HuH-7.5 (cell line): ENCODE results near the gene IMMP2L.

Experiments
- DNase-seq: peaks from one replicate; pipeline ENCODE4 v3.0.0; 2011; ENCODE audit warnings: low spot score

IMMP2L gene

DNA sequence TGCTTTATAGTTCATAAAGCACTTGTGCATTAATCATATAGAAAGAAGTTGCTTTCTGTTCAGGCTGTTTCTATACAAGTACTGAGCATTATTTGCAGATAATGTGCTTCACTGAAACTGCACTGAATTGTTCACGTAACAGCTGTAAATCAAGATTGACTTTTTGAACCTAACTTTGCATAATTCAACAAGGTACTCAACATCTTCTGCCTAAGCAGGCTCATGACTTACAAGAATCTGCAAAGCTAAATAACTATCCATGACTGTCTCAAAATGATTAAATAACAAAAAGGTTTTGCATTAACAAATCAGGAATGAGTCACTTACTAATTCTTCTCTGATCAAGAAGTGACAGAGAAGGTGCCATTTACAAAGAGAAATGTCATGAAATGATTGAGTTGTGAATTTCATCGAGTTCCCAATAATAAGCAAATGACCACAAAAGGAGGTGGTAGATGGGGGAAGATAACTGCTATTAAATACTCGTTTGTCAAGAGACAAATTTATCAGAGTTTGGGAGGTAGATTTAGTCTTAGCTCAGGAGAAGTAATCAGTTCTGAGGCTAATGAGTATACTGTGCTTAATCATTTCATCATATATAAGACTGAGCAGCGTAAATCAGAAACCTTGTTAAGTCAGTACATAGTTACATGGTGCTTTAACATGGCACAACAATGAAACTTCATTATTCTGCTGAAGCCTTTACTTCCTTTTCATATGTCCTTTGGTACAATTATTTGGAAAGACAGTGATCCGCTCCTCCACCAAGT, 632.6 kb downstream of the IMMP2L start:
- no peak for DNase-seq

DNA sequence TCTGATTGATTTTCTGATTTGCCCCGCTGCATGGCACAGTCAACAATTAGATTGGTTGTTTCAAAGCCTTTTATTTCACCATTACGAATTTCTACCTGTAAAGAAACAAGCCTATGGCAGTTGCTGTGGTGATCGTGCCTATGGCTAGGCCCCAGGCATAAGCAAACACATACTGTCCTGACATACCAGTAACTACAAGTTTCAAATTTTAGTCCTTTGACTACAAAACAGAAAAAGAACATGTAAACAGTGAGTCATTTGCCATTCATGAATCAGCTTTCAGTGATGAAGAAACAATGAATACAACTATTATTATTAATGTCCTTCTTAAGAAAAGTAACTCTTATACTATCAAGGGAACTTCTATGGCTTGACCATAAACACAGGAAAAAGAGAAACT, 639.4 kb downstream of the IMMP2L start:
- DNase-seq = no peak

- DNase-seq = no peak
These were observed 640.6 kb downstream of the IMMP2L start for GRCh38 chr7:110921595-110922151.

DNA sequence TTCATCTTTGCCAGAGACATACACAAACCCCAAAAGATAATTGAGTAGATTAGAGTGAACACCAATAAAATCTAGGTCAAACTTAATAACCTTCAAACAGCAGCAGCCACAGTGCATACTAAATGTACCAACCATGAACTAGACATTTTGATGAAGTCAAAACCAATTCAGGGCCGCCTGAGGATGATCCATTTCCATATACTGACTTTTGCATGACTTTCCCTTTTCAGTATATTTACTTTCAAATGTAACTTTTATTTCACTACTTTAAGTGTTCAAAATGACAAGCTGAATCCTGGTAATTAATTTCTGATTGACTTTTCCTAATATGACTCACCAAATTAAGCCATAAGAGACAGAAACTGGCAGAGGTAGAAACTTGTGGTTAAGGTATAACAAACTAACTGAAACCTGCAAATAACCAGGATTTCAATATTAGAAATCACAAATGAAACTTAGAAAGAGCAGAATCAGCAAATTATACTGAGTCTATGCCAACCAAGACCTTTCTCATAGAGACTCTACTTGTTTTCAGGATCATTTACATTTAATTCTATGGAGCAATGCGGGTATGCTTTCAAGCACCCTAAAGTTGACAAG, 643.2 kb downstream of the IMMP2L start:
- no peak for DNase-seq

DNA sequence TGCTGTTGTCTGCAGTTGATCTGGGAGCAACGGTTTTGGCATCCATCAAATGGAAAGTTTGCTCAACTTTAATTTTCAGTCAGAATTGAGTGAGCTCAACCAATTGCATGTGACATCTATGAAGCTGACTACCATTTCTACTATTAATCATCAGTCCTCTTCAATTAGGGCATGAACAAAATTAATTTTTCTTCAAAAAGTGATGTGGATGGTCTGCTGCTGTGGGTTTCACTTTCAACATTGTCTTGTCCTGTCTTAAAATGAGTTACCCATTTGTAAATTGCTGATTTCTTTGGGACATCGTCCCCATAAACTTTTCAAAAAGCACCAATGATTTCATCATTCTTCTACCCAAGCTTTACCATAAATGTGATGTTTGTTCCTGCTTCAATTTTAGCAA, 648.0 kb downstream of the IMMP2L start:
- DNase-seq = no peak

DNA sequence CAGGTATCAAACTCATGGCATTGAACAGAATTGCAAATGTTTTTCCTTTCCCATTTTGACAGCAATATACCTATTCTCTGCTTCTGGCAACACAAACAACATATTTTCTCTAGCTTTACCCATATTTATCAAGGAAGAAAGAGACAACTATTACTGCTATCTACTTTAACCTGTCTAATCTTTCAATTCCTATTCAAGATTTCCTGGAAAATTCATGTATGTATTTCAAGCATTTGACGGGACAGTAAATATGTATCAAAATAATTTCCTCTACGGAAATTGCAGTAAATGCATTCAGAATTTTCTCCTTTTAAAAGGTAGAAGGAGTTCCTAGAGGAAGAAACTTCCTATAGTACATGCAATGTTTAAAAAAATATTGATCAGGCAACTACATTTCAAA, 650.7 kb downstream of the IMMP2L start:
- DNase-seq = no peak

GRCh38 chr7:110909117-110909516, 653.2 kb downstream of the IMMP2L start:
- DNase-seq = no peak

- DNase-seq = no peak
These were observed 656.3 kb downstream of the IMMP2L start for GRCh38 chr7:110905773-110906566.

- no peak for DNase-seq
These were observed 663.8 kb downstream of the IMMP2L start for GRCh38 chr7:110898516-110898915.

- no peak for DNase-seq
These were observed 664.8 kb downstream of the IMMP2L start for GRCh38 chr7:110897538-110897937.

GRCh38 chr7:110894111-110894510, 668.2 kb downstream of the IMMP2L start:
- no peak for DNase-seq

DNA sequence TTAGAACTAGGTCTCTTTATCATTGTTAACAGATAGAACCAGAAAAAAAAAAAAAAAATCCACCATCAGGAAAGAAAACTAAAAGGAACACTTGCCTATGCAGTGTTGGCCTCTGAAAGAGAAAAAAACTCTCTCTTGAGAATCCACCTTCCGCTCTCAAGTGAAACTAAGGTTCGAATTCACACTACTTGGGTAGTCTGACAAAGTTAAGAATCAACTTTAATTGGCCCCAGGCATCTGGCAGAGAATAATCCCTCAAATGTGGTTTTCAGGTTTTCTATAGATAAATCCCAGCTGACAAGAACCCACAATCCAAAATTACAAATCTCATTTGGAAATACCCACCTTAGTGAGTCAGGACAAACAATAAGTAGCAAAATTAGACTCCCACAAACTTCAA, 671.1 kb downstream of the IMMP2L start:
- DNase-seq = no peak

GRCh38 chr7:110890101-110890500, 672.2 kb downstream of the IMMP2L start:
- no peak for DNase-seq

- no peak for DNase-seq
These were observed 673.0 kb downstream of the IMMP2L start for GRCh38 chr7:110889335-110889734.

DNA sequence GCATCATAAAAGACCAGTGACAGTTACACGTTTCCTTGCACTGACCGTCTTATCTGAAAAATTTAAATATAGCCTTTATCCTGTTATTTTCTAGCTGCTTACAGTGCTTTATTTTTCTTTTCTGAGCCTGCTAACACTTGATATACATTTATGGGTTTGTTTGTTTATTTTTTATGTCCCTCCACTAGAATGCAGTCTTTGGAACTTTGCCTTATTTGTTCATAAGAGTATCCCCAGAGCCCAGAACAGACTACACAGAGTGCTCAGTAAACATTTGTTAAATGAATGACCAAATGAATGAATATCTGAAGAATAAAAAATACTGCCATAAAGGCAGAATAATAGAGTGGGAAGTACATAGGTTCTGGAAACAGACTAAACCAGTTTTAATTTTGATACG, 673.7 kb downstream of the IMMP2L start:
- DNase-seq = no peak

DNA sequence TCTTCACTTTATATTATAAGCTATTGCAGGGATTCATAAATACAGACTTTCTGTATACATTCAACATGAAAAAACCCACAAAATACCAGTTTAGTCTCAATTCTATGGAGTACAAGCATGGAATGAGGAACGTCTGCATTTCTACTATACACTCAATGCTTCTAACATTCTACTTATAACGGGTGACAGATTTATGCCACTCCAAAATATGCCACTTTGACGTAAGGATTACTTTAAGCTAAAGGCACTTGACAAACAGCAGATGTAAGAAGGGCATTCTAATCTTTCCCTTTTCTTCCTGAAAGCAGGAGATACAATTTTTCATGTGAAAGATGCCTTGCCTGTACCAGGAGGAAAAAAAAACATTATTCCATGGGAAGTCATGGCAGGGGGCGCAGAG, 676.8 kb downstream of the IMMP2L start:
- no peak for DNase-seq

DNA sequence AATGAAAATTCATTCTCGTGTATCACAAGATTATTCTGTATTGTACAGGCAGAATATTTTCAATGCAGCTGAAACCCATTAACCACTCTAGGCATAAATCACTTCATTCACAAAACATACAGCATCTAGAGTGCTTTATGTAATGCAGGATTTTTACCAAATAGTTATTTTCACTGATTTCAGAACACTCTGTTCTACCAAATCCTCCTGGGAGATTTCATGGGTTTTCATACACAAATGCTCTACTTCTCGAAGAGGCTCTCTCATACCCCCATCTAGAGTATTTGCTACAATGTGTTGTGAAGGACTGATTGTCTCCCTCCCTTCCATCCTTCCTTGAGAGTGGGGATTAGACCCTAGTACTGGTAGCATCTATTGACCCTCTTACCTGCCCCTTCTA, 680.6 kb downstream of the IMMP2L start:
- DNase-seq = no peak

GRCh38 chr7:110880971-110881370, 681.3 kb downstream of the IMMP2L start:
- DNase-seq = no peak

- no peak for DNase-seq
These were observed 685.3 kb downstream of the IMMP2L start for GRCh38 chr7:110877016-110877415.

GRCh38 chr7:110875346-110875745, 686.9 kb downstream of the IMMP2L start:
- no peak for DNase-seq

GRCh38 chr7:110871856-110872255, 690.4 kb downstream of the IMMP2L start:
- no peak for DNase-seq

GRCh38 chr7:110870926-110871325, 691.4 kb downstream of the IMMP2L start:
- DNase-seq = no peak

- no peak for DNase-seq
These were observed 693.8 kb downstream of the IMMP2L start for GRCh38 chr7:110868458-110868857.
